ENCODE data around the gene HLA-DMA.

Gene HLA-DMA

GRCh38 chr6:32977272-32977952 lies 24.5 kb upstream of the HLA-DMA start:
- no peak for DNase-seq (ENCODE audit: low read depth, low spot score)
- no peak for TF ChIP-seq CTCF (IDR thresholded peaks at IDR 0.05; ENCODE audit: insufficient read depth, low read length, missing control alignments)
- no peak overlapping the region for H3K4me3 ChIP-seq (ENCODE audit: low read depth, low read length)
- ChIA-PET POLR2A (interaction anchor here (0.5 to 4.2 kb wide), 4 partner anchors 7 to 119 kb away, joined by 3 to 48 read pairs (median 3); partner anchors contain the start of genes BRD2 and HLA-DMA), CTCF (interaction anchor here (0.9 to 13.0 kb wide), 7 partner anchors 8 to 271 kb away, joined by 3 to 142 read pairs (median 20); partner anchors contain the start of genes BRD2 and TAP2)

DNA sequence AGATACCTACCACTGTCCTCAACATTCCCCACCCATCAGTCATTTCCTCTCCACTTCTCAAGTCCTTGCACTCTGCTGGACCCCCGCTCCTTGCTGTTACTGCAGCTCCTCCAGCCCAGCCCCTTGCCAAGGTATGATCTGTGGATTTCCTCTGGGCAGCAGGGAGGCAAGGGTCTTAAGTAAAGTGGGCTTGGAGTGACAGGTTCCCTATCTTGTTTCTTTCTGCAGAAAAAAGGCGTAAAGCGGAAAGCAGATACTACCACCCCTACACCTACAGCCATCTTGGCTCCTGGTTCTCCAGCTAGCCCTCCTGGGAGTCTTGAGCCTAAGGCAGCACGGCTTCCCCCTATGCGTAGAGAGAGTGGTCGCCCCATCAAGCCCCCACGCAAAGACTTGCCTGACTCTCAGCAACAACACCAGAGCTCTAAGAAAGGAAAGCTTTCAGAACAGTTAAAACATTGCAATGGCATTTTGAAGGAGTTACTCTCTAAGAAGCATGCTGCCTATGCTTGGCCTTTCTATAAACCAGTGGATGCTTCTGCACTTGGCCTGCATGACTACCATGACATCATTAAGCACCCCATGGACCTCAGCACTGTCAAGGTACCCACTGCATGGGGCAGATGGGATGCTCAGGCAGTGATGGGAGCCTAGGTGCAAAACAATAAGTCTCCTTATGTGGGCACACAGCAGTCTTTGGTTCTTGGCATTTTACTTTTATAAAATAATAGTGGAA lies 23.6 kb upstream of the HLA-DMA start:
- peak overlapping the region; percentile 92 for H3K4me3 ChIP-seq (ENCODE audit: low read depth, low read length)
- TF ChIP-seq CTCF (IDR thresholded peaks at IDR 0.05; ENCODE audit: insufficient read depth, low read length, missing control alignments), result no peak
- CTCF ChIA-PET, result interaction anchor here (1.0 to 13.0 kb wide), 6 partner anchors 9 to 91 kb away, joined by 3 to 142 read pairs (median 12); partner anchors contain the start of gene HLA-DMA
- no peak for DNase-seq (ENCODE audit: low read depth, low spot score)
- POLR2A ChIA-PET, result interaction anchor here (1.0 to 6.3 kb wide), 2 partner anchors 7 to 9 kb away, joined by 3 to 104 read pairs; no protein-coding TSS in a partner anchor

DNA sequence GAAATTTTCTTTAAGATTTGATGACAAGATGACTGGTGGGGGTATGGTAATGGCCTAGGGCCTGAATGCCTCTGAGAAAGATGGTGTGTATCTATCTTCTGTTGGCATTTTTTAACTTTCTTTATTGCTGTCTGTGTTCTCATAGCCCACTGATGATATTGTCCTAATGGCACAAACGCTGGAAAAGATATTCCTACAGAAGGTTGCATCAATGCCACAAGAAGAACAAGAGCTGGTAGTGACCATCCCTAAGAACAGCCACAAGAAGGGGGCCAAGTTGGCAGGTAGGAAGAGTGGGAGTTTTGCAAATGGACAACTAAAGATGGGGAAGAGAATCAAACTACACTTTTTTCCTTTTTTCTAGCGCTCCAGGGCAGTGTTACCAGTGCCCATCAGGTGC lies 23.0 kb upstream of the HLA-DMA start:
- TF ChIP-seq CTCF (IDR thresholded peaks at IDR 0.05; ENCODE audit: insufficient read depth, low read length, missing control alignments), result no peak
- POLR2A ChIA-PET, result interaction anchor here (1.0 to 6.3 kb wide), 2 partner anchors 8 to 9 kb away, joined by 3 to 104 read pairs; no protein-coding TSS in a partner anchor

DNA sequence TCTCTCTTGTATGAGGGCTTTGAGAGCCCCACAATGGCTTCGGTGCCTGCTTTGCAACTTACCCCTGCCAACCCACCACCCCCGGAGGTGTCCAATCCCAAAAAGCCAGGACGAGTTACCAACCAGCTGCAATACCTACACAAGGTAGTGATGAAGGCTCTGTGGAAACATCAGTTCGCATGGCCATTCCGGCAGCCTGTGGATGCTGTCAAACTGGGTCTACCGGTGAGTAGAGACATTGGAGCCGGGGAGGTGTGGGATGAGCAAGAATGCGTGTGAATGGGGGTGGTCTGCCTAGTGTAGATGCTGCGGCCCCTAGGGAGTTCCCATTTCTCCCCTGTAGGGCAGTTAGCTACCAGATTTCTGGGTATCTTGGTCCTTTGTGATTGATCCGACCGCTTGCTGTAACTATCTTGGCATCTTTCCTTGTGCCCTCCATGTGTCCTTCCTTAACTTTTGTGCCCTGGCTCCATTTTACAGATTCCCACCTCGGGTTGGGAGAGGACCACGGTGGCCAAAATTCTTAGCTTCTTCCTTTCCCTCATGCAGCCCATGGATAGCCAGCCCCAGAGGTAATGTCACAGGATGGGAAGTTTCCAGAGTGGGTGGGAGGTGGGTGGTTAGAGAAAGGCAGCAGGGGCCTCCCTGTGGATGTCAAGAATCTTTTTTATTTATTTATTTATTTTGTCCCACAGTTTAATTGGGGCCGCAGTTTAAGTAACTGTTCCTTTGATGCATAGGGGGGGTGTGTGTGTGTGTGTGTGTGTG lies 21.8 kb upstream of the HLA-DMA start:
- no peak for DNase-seq (ENCODE audit: low read depth, low spot score)
- TF ChIP-seq CTCF (IDR thresholded peaks at IDR 0.05; ENCODE audit: insufficient read depth, low read length, missing control alignments), result no peak
- peak overlapping the region; percentile 92 for H3K4me3 ChIP-seq (ENCODE audit: low read depth, low read length)
- POLR2A ChIA-PET, result interaction anchor here (1.8 to 6.3 kb wide), 3 partner anchors 9 to 137 kb away, joined by 10 to 104 read pairs (median 38); partner anchors contain the start of gene TAP2
- CTCF ChIA-PET, result interaction anchor here (0.6 to 13.0 kb wide), 7 partner anchors 10 to 273 kb away, joined by 3 to 142 read pairs (median 6); partner anchors contain the start of gene HLA-DMA

More for the DNA sequence above, 23.0 kb upstream of the HLA-DMA start:
- CTCF ChIA-PET, result interaction anchor here (1.0 to 13.0 kb wide), 6 partner anchors 9 to 90 kb away, joined by 3 to 142 read pairs (median 12); partner anchors contain the start of gene HLA-DMA
- DNase-seq (ENCODE audit: low read depth, low spot score), result no peak
- peak overlapping the region; percentile 92 for H3K4me3 ChIP-seq (ENCODE audit: low read depth, low read length)

GRCh38 chr6:32974016-32974333 lies 21.1 kb upstream of the HLA-DMA start:
- no peak for TF ChIP-seq CTCF (IDR thresholded peaks at IDR 0.05; ENCODE audit: insufficient read depth, low read length, missing control alignments)
- ChIA-PET CTCF (interaction anchor here (1.1 to 13.0 kb wide), 7 partner anchors 11 to 274 kb away, joined by 3 to 142 read pairs (median 6); partner anchors contain the start of genes HLA-DMA and TAP2), POLR2A (interaction anchor here (1.2 to 6.3 kb wide), 5 partner anchors 10 to 275 kb away, joined by 3 to 104 read pairs (median 38); partner anchors contain the start of gene TAP2)
- H3K4me3 ChIP-seq (ENCODE audit: low read depth, low read length), result peak overlapping the region; percentile 92
- DNase-seq (ENCODE audit: low read depth, low spot score), result no peak
